Activated CD4-positive, alpha-beta T cell treated with anti-CD3 and anti-CD28 coated beads, Interleukin-10, Interleukin-2, amounts not matched to agents 100 ng/mL and 50 ng/mL, durations not matched to agents 16 hours and 8 hours (primary cell): Measurements from ENCODE around the gene ASTN2.

Experiments used
- DNase-seq: peaks from one replicate; pipeline ENCODE4 v3.0.0-alpha.2; 2020

The ASTN2 gene

DNA sequence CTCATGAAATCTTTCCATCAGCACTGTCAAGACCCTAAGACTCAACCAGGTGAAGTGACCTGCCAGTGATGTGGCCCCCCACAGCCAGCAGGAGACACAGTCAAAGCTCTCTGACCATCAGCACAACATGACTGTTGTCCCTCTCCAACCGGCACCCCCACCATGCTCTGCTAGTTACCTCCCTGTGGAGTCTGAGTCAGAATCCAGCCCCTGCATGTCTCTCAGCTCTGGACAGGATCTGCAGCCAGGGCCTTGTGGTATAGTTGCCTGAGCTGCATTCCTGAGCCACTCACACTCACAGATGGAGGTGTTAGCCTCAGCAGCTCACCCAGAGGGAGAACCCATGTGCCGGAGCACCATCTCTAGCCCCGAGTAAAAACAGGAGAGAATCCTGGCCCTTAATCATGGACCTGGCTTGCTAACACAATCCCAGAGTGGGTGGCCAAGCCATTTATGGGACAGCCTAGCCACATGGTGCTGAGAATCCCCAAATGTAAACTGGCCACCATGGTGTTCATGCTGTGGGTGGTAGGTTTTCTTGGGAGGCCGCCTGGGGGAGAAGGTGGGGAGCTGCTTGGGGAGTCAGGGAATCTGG lies 1023.5 kb downstream of the ASTN2 start:
- DNase-seq, result no peak

DNA sequence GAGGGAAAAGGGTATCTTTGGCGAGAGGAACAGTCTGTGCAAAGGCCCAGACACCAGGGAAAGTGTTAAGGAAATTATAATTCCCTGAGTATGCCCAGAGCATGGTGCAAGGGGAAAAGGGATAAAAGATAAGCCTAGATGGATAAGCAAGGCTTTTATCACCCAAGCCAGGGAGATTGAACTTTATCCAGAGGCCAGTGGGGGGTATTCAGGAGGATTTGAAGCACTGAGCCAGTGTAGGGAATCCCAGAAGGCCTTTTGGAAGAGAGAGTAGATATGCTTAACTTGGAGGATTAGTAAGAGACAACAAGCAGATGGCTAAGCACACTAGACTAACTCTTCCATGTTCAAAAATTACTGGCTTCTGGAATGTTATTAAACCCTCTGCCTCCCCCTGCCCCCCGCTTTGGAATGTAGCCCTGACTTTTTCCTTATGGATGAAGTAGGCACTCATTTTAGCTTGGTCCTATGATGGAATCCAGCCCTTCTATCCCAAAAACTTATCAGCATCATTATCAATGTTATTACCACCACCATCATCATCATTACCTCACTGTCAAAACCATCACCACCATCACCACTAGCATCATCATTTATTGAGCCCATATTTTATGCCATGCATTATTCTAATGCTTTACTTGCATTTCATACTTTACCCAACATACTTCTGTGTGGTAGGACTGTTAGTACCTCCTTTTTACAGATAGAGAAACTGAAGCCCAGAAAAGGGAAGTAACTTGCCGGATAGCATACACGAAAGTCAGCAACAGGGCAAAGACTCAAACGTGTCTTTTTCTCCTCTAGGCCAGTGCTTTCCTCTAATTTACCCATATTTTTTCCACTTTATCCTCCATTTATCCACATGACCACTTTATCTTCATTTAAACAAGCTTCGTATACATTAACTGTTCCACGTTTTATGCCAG lies 1024.3 kb downstream of the ASTN2 start:
- no peak for DNase-seq

DNA sequence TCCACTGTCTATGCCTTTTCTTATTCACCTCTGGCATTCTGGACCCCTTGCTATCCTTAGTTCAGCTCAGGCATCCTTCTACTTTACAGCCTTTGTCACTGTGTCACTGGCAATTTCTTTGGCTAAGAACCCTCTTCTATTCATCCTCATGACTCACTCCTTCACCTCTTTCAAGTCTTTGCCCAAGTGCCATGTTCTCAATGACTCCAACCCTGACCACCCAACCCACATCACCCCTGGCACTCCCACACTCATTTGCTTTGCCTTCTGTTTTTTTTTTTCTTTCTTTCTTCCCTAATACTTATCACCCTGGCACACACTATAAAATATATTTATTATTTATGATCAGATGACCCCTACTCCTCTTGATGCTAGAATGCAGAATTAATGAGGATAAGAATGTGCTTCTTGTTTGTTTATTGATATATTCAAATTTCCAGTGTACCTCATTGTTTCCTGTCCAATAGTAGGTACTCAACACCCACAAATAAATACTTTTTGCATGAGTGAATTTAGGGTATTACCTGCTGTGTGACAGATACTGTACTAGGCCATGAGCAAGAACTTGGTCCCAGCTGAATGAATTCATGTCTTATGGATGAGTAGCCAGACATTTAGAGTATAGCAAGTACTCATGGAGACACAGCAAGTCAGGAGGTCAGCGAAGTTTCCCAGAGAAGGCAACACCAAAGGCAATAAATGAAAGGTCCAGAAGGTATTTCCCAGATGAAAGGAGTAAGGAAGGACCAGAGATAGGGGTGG lies 1025.1 kb downstream of the ASTN2 start:
- no peak for DNase-seq

DNA sequence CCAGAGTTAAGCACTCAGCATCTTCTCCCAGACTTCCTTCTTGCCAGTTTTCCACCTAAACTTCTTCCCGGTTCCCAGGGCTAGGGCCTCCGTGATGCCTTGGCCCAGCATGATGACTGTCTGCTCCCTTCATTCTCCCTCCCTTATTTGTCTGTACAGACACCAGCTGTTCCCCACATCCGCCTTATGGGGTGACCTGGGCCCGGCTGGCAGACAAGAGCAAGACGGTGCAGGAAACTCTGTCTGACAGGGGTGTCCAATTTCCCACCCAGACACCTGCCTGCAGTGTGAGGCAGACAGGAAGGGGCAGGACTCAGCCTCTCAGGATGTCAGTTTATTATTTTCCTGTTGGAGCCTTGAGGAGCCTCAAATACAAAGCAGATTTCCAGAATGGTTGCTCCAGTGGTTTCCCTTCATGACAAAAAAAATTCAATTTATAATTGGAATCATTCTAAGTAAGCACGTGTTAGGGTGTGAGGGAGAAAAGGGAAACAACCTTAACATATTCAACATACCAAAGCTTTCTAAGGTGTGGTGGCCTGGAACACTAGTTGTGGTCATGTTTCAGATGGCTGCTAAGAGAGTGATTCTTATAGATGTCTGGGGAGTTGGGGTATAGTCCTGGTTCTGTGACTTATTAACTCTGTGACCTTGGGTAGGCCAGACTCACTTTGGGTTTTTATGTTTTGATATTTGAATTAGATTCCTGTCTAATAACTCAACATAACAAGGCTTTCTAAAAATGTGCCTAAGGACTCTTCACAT lies 1026.7 kb downstream of the ASTN2 start:
- no peak for DNase-seq

DNA sequence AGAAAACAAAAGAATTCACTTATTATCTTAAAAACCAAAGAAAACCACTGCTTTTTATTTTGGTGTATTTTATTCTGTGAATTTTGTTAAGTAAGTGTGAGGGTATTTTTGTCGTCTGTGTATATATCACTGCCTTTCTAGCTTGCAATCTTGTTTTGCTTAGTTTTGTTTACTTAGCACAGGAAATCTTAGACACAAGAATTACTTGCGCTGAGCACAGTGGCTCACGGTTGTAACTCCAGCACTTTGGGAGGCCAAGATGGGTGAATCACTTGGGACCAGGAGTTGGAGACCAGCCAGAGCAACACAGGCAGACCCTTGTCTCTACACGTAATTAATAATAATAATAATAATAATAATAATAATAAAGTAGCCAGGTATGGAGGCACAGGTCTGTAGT lies 1030.9 kb downstream of the ASTN2 start:
- DNase-seq, result no peak

DNA sequence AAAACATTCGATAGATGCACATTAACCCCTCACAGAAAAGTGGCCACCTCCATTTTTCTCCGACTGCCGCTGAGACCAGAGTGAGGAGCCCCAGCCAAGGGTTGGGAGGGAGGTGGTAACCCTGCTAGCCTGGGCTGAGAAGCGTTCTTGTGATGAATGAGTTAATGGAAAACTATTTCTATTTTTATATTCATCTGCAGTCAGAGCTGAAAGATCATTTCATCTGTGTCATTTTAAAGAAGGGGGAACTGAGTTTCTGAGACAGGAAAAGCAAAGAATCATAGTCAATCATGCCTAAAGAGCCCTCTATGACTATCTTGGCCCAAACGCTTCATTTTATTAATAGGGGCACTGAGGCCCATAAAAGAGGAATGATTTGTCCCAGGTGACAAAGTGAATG lies 1031.7 kb downstream of the ASTN2 start:
- DNase-seq, result no peak

DNA sequence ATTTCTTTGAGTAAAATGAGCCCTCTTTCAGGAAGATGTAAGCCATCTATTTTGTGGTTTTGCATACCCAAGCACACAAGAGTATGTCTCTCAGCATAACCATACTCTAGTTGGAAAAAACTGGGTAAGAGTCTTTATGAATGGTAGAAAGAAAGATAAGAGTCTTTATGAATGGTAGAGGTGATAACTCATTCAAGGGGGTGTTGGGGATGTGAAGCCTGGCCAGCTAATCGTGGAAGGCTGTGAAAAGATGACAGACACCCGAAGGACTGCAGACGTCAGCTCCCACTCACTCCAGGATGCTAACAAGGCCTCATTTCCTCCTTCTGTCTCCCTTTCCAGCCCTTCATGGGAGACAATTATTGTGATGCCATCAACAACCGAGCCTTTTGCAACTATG lies 1032.8 kb downstream of the ASTN2 start:
- no peak for DNase-seq

DNA sequence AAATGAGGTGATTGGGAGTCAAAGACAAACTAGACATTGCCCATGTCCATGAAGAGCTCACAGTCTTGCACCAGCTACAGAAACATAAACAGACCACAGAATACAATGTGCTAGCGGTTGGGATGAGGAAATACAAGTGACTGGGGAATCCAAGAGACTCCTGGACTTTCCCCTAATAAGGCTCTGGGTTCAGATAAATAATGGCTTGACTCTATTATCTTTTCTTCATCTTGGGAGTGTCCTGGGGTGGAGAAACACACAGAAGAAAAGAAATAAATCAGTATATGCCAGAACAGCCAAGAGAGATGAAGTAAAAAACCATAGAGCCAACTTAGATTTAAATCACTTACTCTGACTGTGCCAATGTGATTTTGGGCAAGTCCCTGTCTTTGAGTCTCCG lies 1033.5 kb downstream of the ASTN2 start:
- no peak for DNase-seq

DNA sequence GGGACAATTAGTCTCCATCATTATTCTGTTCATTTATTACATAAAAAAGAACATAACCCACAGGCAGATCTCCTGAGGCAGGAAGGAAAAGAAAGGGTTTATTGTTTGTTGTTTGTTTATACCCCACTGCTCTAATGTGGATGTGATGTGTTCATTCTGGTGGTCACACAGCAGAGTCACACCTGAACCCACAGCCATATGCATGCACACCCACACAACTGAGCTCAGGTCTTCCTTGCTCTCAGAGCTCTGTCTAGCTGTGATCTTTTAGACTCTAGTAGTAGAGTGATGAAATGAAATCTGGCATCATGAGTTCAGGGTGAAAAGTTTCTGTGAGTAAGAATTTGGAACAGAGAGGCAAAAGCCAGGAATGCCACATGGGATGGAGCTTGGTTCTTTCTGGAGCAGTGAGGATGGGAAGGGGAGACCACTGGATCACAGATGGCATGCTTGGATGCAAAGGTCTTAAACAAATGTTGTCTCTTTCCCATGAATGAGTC lies 1034.3 kb downstream of the ASTN2 start:
- DNase-seq, result no peak

DNA sequence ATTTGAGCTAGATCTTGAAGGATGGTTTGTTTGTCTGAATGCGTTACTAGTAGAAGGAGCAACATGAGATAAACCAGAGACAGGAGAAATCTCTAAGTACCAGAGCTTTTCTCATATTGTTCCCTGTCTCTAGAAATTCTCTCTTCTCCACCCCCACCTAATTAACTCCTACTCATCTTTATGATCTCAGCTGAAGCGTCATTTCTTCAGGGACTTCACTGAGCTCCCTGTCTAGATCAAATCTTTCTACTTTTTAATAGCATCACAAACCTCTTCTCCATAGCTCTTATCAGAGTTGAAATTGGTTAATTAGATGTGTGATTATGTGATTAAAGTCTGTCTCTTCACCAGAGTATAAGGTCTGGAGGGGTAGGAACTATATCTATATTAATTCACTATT lies 1035.0 kb downstream of the ASTN2 start:
- DNase-seq, result no peak

DNA sequence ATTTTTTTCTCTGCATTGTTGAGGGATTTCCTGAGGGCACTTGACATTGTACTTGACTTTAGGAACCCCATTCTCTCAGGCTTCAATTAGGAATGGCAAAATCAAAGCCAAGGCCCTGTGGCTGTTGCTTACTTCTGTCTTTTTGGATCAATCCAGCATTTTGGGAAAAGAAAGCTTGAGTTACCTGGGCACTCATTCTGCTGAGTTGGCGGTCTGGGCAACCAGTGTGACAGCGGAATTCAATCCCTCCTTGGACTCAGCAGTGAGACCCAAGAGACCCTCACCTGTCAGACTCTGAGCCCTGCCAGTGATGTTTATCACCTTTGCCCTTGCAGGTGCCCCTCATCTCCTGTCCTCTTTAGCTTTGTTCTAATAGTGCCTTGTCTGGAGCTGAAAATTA lies 1036.0 kb downstream of the ASTN2 start:
- no peak for DNase-seq

DNA sequence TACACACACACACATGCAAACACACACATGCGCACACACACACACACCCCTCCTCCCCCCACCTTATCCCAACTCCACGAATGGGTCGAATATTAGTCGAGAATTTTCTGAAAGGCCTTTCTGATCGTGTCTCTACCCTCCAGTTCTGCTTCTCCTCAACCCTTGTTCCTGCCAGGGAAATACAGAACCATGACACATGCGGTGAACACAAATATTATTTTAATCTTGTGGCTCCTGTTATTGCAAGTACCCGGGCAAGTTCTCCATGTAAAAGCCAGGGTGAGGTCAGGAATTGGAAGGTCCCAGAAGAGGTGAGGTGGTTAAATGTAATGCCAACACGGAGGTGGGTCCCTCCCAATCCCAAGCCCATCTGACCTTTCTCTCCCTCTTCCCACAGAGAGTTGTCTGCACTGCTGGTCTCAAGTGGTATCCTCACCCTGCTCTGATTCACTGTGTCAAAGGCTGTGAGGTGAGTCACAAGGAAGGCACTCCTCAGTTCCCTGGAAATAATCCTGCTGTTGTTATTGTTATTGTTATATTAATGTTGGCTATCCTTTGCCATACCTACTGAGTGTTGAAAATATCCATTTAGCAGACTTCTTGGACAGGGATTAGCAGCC lies 1037.6 kb downstream of the ASTN2 start:
- no peak for DNase-seq
